PFSK-1 (cell line): ENCODE data around the gene DHX29.

Experiments used
- FOXP2 ChIP-seq: optimal IDR thresholded peaks from 2 replicates; pipeline ENCODE3; 2011; ENCODE audit warnings: borderline replicate concordance, control low read depth, inconsistent platforms; ENCODE audit not compliant: insufficient read depth; ENCODE audit errors: extremely low read length, extremely low read depth
- POLR2AphosphoS5 ChIP-seq: IDR thresholded peaks from 2 replicates; pipeline ENCODE4 v1.6.1; 2012; ENCODE audit warnings: low read depth, mild to moderate bottlenecking, control low read depth, low read length, moderate library complexity
- REST ChIP-seq, 2 experiments: IDR thresholded peaks; 2 replicates each; pipeline versions ENCODE4 v1.6.1 to v1.8.0; 2011 to 2012; ENCODE audit warnings: low read depth in 2 of 2, low read length in 2 of 2, control low read depth in 1 of 2, inconsistent platforms in 1 of 2, mild to moderate bottlenecking in 1 of 2, moderate library complexity in 1 of 2; ENCODE audit not compliant: insufficient read depth in 1 of 2
- SIN3A ChIP-seq: IDR thresholded peaks from 2 replicates; pipeline ENCODE4 v1.6.1; 2012; ENCODE audit warnings: mild to moderate bottlenecking, low read length, moderate library complexity, borderline replicate concordance; ENCODE audit not compliant: insufficient read depth
- TAF1 ChIP-seq: IDR thresholded peaks from 2 replicates; pipeline ENCODE4 v1.6.1; 2012; ENCODE audit warnings: low read length, control low read depth, borderline replicate concordance; ENCODE audit not compliant: insufficient read depth

Gene DHX29

GRCh38 chr5:55324815-55325418 lies 17.4 kb upstream of the DHX29 start:
- TF ChIP-seq REST (IDR thresholded peaks at IDR 0.05; ENCODE audit: insufficient read depth in 1 of 2, low read depth in 2 of 2, low read length in 2 of 2) (no peak), POLR2AphosphoS5 (no peak), FOXP2 (no peak), TAF1 (no peak), SIN3A (no peak)

- TF ChIP-seq POLR2AphosphoS5 (no peak), REST (IDR thresholded peaks at IDR 0.05; ENCODE audit: insufficient read depth in 1 of 2, low read depth in 2 of 2, low read length in 2 of 2) (no peak), FOXP2 (no peak), SIN3A (no peak), TAF1 (no peak)
These were observed 16.5 kb upstream of the DHX29 start for GRCh38 chr5:55324006-55324405.

- TF ChIP-seq POLR2AphosphoS5 = no peak
- no peak for TF ChIP-seq SIN3A
- no peak for TF ChIP-seq TAF1
These were observed 13.1 kb upstream of the DHX29 start for GRCh38 chr5:55320571-55320970.

GRCh38 chr5:55319491-55319890 lies 12.0 kb upstream of the DHX29 start:
- no peak for TF ChIP-seq REST (IDR thresholded peaks at IDR 0.05; ENCODE audit: insufficient read depth in 1 of 2, low read depth in 2 of 2, low read length in 2 of 2)
- TF ChIP-seq TAF1 = no peak

GRCh38 chr5:55316837-55317236 lies 9.3 kb upstream of the DHX29 start:
- TF ChIP-seq FOXP2 (no peak), POLR2AphosphoS5 (no peak), SIN3A (no peak), REST (IDR thresholded peaks at IDR 0.05; ENCODE audit: insufficient read depth in 1 of 2, low read depth in 2 of 2, low read length in 2 of 2) (no peak), TAF1 (no peak)

- TF ChIP-seq POLR2AphosphoS5 = no peak
- TF ChIP-seq TAF1 = no peak
- TF ChIP-seq SIN3A = no peak
- no peak for TF ChIP-seq FOXP2
- TF ChIP-seq REST (IDR thresholded peaks at IDR 0.05; ENCODE audit: insufficient read depth in 1 of 2, low read depth in 2 of 2, low read length in 2 of 2) = no peak
These were observed 8.8 kb upstream of the DHX29 start for GRCh38 chr5:55316289-55316688.
